Sigmoid colon (tissue), 7 donors: ENCODE data around the gene ELP4. TPM values are rescaled to one million over a fixed set of nuclear protein-coding genes. Genes with fewer than 3 reads are reported as not detected.

Experiments used
- DNase-seq: peaks from one replicate; pipeline ENCODE4 v3.0.0-alpha.2; 2019
- H3K27ac ChIP-seq, 4 donors: fragments of 200-600 bp; sonication (generic); one replicate each; pipeline ENCODE4 v1.5.1; 2016 to 2019; ENCODE audit warnings: mild to moderate bottlenecking in 1 of 4
- H3K27me3 ChIP-seq, 3 donors: fragments of 200-600 bp; sonication (generic); one replicate each; pipeline ENCODE4 v1.5.1; 2019; ENCODE audit warnings: mild to moderate bottlenecking in 1 of 3
- H3K36me3 ChIP-seq, 4 donors: fragments of 200-600 bp; sonication (generic); one replicate each; pipeline ENCODE4 v1.5.1; 2016 to 2019
- H3K4me1 ChIP-seq, 4 donors: fragments of 200-600 bp; sonication (generic); one replicate each; pipeline ENCODE4 v1.5.1; 2017 to 2019
- H3K4me3 ChIP-seq, 4 donors: fragments of 200-600 bp; sonication (generic); one replicate each; pipeline ENCODE4 v1.5.1; 2017 to 2019; ENCODE audit warnings: mild to moderate bottlenecking in 2 of 4, moderate library complexity in 1 of 4
- H3K9me3 ChIP-seq, 4 donors: fragments of 200-600 bp in 3 of 4; sonication (generic) in 3 of 4; one replicate each; pipeline versions ENCODE4 v1.5.1 to v1.6.1; 2013 to 2019
- CTCF ChIP-seq, 4 experiments: fragments of 450-650 bp in 3 of 4; fragments of 200-600 bp in 1 of 4; IDR thresholded peaks; one replicate each; pipeline ENCODE4 v1.5.1; 2016 to 2019; ENCODE audit warnings: antibody characterized with exemption in 4 of 4, mild to moderate bottlenecking in 3 of 4, moderate library complexity in 2 of 4
- EP300 ChIP-seq, 4 donors: sonication (generic); formaldehyde crosslinking; IDR thresholded peaks; one replicate each; pipeline ENCODE4 v1.6.1; 2017; ENCODE audit warnings: antibody characterized with exemption in 4 of 4
- POLR2A ChIP-seq, 2 donors: fragments of 450-650 bp; IDR thresholded peaks; one replicate each; pipeline ENCODE4 v1.6.1; 2016; ENCODE audit warnings: antibody characterized with exemption in 2 of 2, mild to moderate bottlenecking in 2 of 2, moderate library complexity in 2 of 2
- POLR2AphosphoS5 ChIP-seq, 4 donors: sonication (generic); formaldehyde crosslinking; IDR thresholded peaks; one replicate each; pipeline ENCODE4 v1.6.1; 2017; ENCODE audit warnings: antibody characterized with exemption in 4 of 4
- WGBS, 2 donors: extraction: QIAGEN DNeasy Blood & Tissue Kit; methylation state at CpG; one replicate each; pipeline ENCODE4 v1.1.7; 2013; 5-methylcytosine and 5-hydroxymethylcytosine counted together
- intact Hi-C: fragments of 100-400 bp; cut with DNase I; formaldehyde crosslinking; loops from one replicate; pipeline ENCODE4 v1.15.1; 2023
- polyA plus RNA-seq, 3 donors: library from polyadenylated mRNA; stranded (reverse); fragments of 200-250 nt; gene quantifications; one replicate each; pipeline ENCODE4 v1.2.3, GENCODE V29; 2013
- total RNA-seq, 4 donors: library from RNA; depleted of rRNA; stranded (reverse); fragments of >200 nt; gene quantifications; one replicate each; pipeline ENCODE4 v1.1.0, GENCODE V29; 2016
- donor health status: healthy with polysubstance abuse.
- donor health status: Bipolar disorder and iron deficiency.
- donor health status: healthy.

ELP4 gene
- total and polyA plus RNA-seq, 7 donors = 9.0 to 32.7 (median 18.5) TPM

GRCh38 chr11:31815711-31816467 lies 306.3 kb downstream of the ELP4 start:
- H3K27ac ChIP-seq = no peak overlapping the region
- intact Hi-C loops = no loop called here
- peak overlapping the region in 1 of 4 donors; percentile 29 for H3K4me3 ChIP-seq
- 2 to 4% methylated on average over 57 of the region's 57 CpGs for WGBS, 2 donors
- no peak for DNase-seq
- H3K4me1 ChIP-seq = peaks cover 0 to 77% (median 74%) of the 10 kb centered on the region in 4 donors
- no peak for TF ChIP-seq EP300 (IDR thresholded peaks at IDR 0.05)
- TF ChIP-seq CTCF (IDR thresholded peaks at IDR 0.05) = no peak
- TF ChIP-seq POLR2A (IDR thresholded peaks at IDR 0.05) = no peak
- no peak for TF ChIP-seq POLR2AphosphoS5 (IDR thresholded peaks at IDR 0.05)
- peaks cover 91 to 100% (median 100%) of the 10 kb centered on the region in 3 donors for H3K27me3 ChIP-seq
- H3K36me3 ChIP-seq = no peaks in the 10 kb centered on the region
- H3K9me3 ChIP-seq = no peaks in the 10 kb centered on the region

DNA sequence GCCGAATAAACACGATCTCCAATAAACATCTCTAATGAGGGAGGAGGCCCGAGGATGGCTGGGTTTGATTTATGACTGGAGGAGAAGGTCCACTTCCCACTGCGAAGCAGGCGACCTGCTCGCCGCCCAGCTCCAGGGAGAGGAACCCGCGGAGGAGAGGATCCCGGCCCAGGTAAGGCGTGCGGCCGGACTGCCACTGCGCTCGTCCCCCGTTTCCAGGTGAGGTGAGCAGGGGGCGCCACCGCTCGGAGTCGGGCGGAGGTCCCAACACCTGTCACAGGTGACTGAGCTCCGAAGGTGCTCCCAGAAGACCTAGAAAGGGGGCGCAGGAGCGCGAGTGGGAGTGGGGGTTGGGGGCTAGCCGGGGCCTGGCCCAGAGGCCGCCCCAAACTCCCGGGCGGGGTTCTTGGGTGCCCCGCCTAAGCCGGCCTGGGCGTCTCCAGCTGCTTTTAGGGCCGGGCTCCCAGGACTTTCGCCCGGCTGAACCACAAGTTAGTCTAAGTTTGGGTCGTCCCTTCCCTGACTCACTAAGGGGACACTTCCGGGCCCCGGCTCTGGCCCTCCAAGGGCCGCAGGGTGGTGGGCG lies 307.0 kb downstream of the ELP4 start:
- Histone ChIP-seq H3K4me1 (peaks cover 0 to 70% (median 67%) of the 10 kb centered on the region in 4 donors), H3K27ac (no peak overlapping the region), H3K27me3 (peaks cover 89 to 100% (median 100%) of the 10 kb centered on the region in 3 donors), H3K36me3 (no peaks in the 10 kb centered on the region), H3K9me3 (no peaks in the 10 kb centered on the region), H3K4me3 (peak overlapping the region in 2 of 4 donors; percentile 5 to 19)
- TF ChIP-seq CTCF (IDR thresholded peaks at IDR 0.05) (no peak), POLR2AphosphoS5 (IDR thresholded peaks at IDR 0.05) (no peak), EP300 (IDR thresholded peaks at IDR 0.05) (no peak), POLR2A (IDR thresholded peaks at IDR 0.05) (no peak)
- intact Hi-C loops = no loop called here
- peak; percentile 56 for DNase-seq
- 2 to 4% methylated on average over 40 of the region's 40 CpGs for WGBS, 2 donors

- Histone ChIP-seq H3K36me3 (no peaks in the 10 kb centered on the region), H3K27ac (no peak overlapping the region), H3K27me3 (peaks cover 90 to 100% (median 100%) of the 10 kb centered on the region in 3 donors), H3K4me3 (peak overlapping the region in 2 of 4 donors; percentile 19 to 22), H3K9me3 (no peaks in the 10 kb centered on the region), H3K4me1 (peaks cover 0 to 65% (median 61%) of the 10 kb centered on the region in 4 donors)
- intact Hi-C loops = no loop called here
- DNase-seq = peak; percentile 52
- 1 to 2% methylated on average over 48 of the region's 48 CpGs for WGBS, 2 donors
- TF ChIP-seq EP300 (IDR thresholded peaks at IDR 0.05) (no peak), POLR2AphosphoS5 (IDR thresholded peaks at IDR 0.05) (peak in 1 of 4 donors; percentile 23)
These were observed 307.6 kb downstream of the ELP4 start for GRCh38 chr11:31817054-31817620.

DNA sequence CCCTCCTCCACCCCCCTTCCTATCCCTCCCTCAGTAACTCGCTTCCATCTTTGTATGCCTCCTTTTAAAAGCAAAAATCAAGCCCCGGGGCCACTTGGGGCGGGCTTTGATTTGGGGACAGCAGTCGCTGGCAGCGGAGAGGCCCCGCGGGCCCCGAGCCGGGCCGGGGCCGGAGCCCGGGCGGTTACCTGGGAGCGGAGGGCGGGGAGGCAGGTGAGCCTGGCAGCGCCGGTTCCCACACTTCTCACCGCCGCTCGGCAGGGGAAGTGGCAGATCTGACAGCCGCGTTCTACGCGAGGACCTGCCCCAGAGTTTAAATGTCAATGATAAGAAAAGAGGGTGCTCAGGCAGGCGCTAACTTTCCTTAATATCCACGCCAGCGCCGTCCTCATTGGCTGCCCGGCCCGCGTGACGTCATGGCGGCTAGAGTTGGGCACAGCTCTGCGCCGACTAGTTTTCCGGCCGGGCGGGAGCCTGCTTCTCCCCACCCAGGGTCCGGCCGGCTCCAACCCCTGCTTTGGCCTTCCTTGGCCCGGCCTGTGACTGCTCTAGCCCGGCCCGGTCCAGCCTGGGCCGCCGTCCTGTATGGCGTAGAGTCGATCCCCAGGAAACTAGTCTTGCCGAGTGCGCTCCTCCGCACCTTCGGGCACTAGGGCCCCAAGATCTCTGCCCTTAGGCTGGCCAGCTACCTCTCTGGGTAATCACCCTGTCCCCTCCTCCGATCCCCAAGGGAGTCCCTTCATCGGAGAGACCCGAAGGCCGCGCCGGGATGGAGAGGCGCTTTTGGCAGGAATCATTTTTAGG lies 308.3 kb downstream of the ELP4 start:
- TF ChIP-seq POLR2A (IDR thresholded peaks at IDR 0.05) = no peak
- TF ChIP-seq EP300 (IDR thresholded peaks at IDR 0.05) = no peak
- no peak for TF ChIP-seq CTCF (IDR thresholded peaks at IDR 0.05)
- TF ChIP-seq POLR2AphosphoS5 (IDR thresholded peaks at IDR 0.05) = no peak
- H3K9me3 ChIP-seq = no peaks in the 10 kb centered on the region
- H3K4me3 ChIP-seq = peak overlapping the region in 2 of 4 donors; percentile 19 to 22
- H3K4me1 ChIP-seq = peaks cover 0 to 58% (median 54%) of the 10 kb centered on the region in 4 donors
- H3K27me3 ChIP-seq = peaks cover 93 to 100% (median 100%) of the 10 kb centered on the region in 3 donors
- no peak for DNase-seq
- intact Hi-C loops = no loop called here
- H3K36me3 ChIP-seq = no peaks in the 10 kb centered on the region
- 5 to 6% methylated on average over 58 of the region's 58 CpGs for WGBS, 2 donors
- no peak overlapping the region for H3K27ac ChIP-seq
